Trophoblast cell (in vitro differentiated cells and primary cell): ENCODE measurements around the gene CDCA7.

Experiments used
- DNase-seq, 2 donors: peaks; one replicate each; pipeline ENCODE4 v3.0.0-alpha.2; 2016
- H2AFZ ChIP-seq: 2 replicates; pipeline ENCODE4 v1.6.1; 2013; ENCODE audit warnings: low read length, moderate library complexity, mild to moderate bottlenecking; ENCODE audit not compliant: insufficient read depth, poor library complexity
- H2AK5ac ChIP-seq: 2 replicates; pipeline ENCODE4 v1.6.1; 2013; ENCODE audit warnings: mild to moderate bottlenecking, low read length
- H2BK120ac ChIP-seq: 2 replicates; pipeline ENCODE4 v1.6.1; 2013; ENCODE audit warnings: low read length, mild to moderate bottlenecking, moderate library complexity; ENCODE audit not compliant: insufficient read depth, poor library complexity
- H2BK12ac ChIP-seq: 2 replicates; pipeline ENCODE4 v1.6.1; 2013; ENCODE audit warnings: mild to moderate bottlenecking, low read length, moderate library complexity
- H2BK5ac ChIP-seq: 2 replicates; pipeline ENCODE4 v1.6.1; 2013; ENCODE audit warnings: low read length, low read depth, moderate library complexity, mild to moderate bottlenecking; ENCODE audit not compliant: poor library complexity
- H3K14ac ChIP-seq: 2 replicates; pipeline ENCODE4 v1.6.1; 2013; ENCODE audit warnings: mild to moderate bottlenecking, low read length
- H3K18ac ChIP-seq: 2 replicates; pipeline ENCODE4 v1.6.1; 2013; ENCODE audit warnings: mild to moderate bottlenecking, low read length
- H3K23ac ChIP-seq: 2 replicates; pipeline ENCODE4 v1.6.1; 2013; ENCODE audit warnings: low read length
- H3K27ac ChIP-seq: 2 replicates; pipeline ENCODE4 v1.5.1; 2013; ENCODE audit warnings: low read depth, mild to moderate bottlenecking, inconsistent platforms, low read length, moderate library complexity
- H3K27me3 ChIP-seq: 2 replicates; pipeline ENCODE4 v1.6.1; 2013; ENCODE audit warnings: inconsistent platforms, mild to moderate bottlenecking, low read length, moderate library complexity; ENCODE audit not compliant: insufficient read depth
- H3K36me3 ChIP-seq, 2 experiments: 1 replicate in 1 of 2; 2 replicates in 1 of 2; pipeline ENCODE4 v1.6.1; 2013; ENCODE audit warnings: low read length in 2 of 2, mild to moderate bottlenecking in 2 of 2, moderate library complexity in 1 of 2; ENCODE audit not compliant: insufficient read depth in 2 of 2, control insufficient read depth in 1 of 2
- H3K4ac ChIP-seq: 2 replicates; pipeline ENCODE4 v1.6.1; 2013; ENCODE audit warnings: low read depth, mild to moderate bottlenecking, low read length, moderate library complexity
- H3K4me1 ChIP-seq, 2 experiments: 1 replicate in 1 of 2; 2 replicates in 1 of 2; pipeline ENCODE4 v1.6.1; 2013; ENCODE audit warnings: low read length in 2 of 2, mild to moderate bottlenecking in 2 of 2, moderate library complexity in 1 of 2; ENCODE audit not compliant: insufficient read depth in 2 of 2, control insufficient read depth in 1 of 2
- H3K4me2 ChIP-seq: 2 replicates; pipeline ENCODE4 v1.6.1; 2013; ENCODE audit warnings: inconsistent platforms, mild to moderate bottlenecking, low read length, moderate library complexity
- H3K4me3 ChIP-seq: 2 replicates; pipeline ENCODE4 v1.5.1; 2013; ENCODE audit warnings: mild to moderate bottlenecking, low read depth, low read length, inconsistent platforms
- H3K79me1 ChIP-seq: one replicate; pipeline ENCODE4 v1.6.1; 2013; ENCODE audit warnings: low read length
- H3K79me2 ChIP-seq: 2 replicates; pipeline ENCODE4 v1.6.1; 2013; ENCODE audit warnings: low read length, mild to moderate bottlenecking; ENCODE audit not compliant: control insufficient read depth, insufficient read depth, poor library complexity
- H3K9ac ChIP-seq: 2 replicates; pipeline ENCODE4 v1.6.1; 2013; ENCODE audit warnings: mild to moderate bottlenecking, low read length
- H3K9me3 ChIP-seq: 2 replicates; pipeline ENCODE4 v1.6.1; 2013; ENCODE audit warnings: low read depth, mild to moderate bottlenecking, control low read depth, inconsistent platforms, low read length; ENCODE audit not compliant: insufficient read depth
- H4K12ac ChIP-seq: 2 replicates; pipeline ENCODE4 v1.6.1; 2013; ENCODE audit warnings: low read depth, mild to moderate bottlenecking, low read length, moderate library complexity
- H4K8ac ChIP-seq: 2 replicates; pipeline ENCODE4 v1.6.1; 2013; ENCODE audit warnings: low read depth, mild to moderate bottlenecking, low read length, moderate library complexity
- H4K91ac ChIP-seq: one replicate; pipeline ENCODE4 v1.6.1; 2013; ENCODE audit warnings: low read depth, mild to moderate bottlenecking, low read length, moderate library complexity
- WGBS: extraction: QIAGEN DNeasy Blood & Tissue Kit; methylation state at CpG from one replicate; pipeline ENCODE4 v1.1.7; 2013; ENCODE audit warnings: missing lambda C conversion rate; ENCODE audit not compliant: insufficient read length, insufficient coverage; ENCODE audit errors: extremely low coverage; 5-methylcytosine and 5-hydroxymethylcytosine counted together

The CDCA7 gene

GRCh38 chr2:173311844-173312606, 42.6 kb upstream of the CDCA7 start:
- H2BK5ac ChIP-seq: no peak overlapping the region
- H3K4me1 ChIP-seq: no peaks in the 10 kb centered on the region
- no peak overlapping the region for H4K12ac ChIP-seq
- no peak overlapping the region for H4K91ac ChIP-seq
- no peak overlapping the region for H3K14ac ChIP-seq
- no peak overlapping the region for H3K9ac ChIP-seq
- H4K8ac ChIP-seq: no peak overlapping the region
- H3K27me3 ChIP-seq: no peaks in the 10 kb centered on the region
- no peaks in the 10 kb centered on the region for H3K79me1 ChIP-seq
- WGBS: no CpG with 5 or more reads among the region's 9 CpGs
- no peak overlapping the region for H3K4ac ChIP-seq
- H3K27ac ChIP-seq: no peak overlapping the region
- no peak overlapping the region for H2AFZ ChIP-seq
- no peak overlapping the region for H3K4me2 ChIP-seq
- no peak overlapping the region for H2BK120ac ChIP-seq
- no peak overlapping the region for H2AK5ac ChIP-seq
- no peak overlapping the region for H3K4me3 ChIP-seq
- H3K36me3 ChIP-seq: no peaks in the 10 kb centered on the region
- no peak overlapping the region for H3K18ac ChIP-seq
- H3K9me3 ChIP-seq: peaks cover 4% of the 10 kb centered on the region
- no peak overlapping the region for H3K23ac ChIP-seq
- no peaks in the 10 kb centered on the region for H3K79me2 ChIP-seq
- DNase-seq: no peak
- no peak overlapping the region for H2BK12ac ChIP-seq

GRCh38 chr2:173323371-173323770, 31.3 kb upstream of the CDCA7 start:
- H3K4ac ChIP-seq: no peak overlapping the region
- no peak overlapping the region for H2BK5ac ChIP-seq
- H2AFZ ChIP-seq: no peak overlapping the region
- no peak overlapping the region for H3K27ac ChIP-seq
- H4K12ac ChIP-seq: no peak overlapping the region
- no peak overlapping the region for H4K8ac ChIP-seq
- H3K9ac ChIP-seq: no peak overlapping the region
- H3K23ac ChIP-seq: no peak overlapping the region
- H2AK5ac ChIP-seq: no peak overlapping the region
- no peak overlapping the region for H3K18ac ChIP-seq
- H3K79me2 ChIP-seq: no peaks in the 10 kb centered on the region
- H3K14ac ChIP-seq: no peak overlapping the region
- no peaks in the 10 kb centered on the region for H3K9me3 ChIP-seq
- no CpG with 5 or more reads among the region's 6 CpGs for WGBS
- no peak overlapping the region for H3K4me2 ChIP-seq
- no peaks in the 10 kb centered on the region for H3K4me1 ChIP-seq
- DNase-seq: no peak
- H3K27me3 ChIP-seq: no peaks in the 10 kb centered on the region
- no peak overlapping the region for H2BK120ac ChIP-seq
- H2BK12ac ChIP-seq: no peak overlapping the region
- H3K79me1 ChIP-seq: no peaks in the 10 kb centered on the region
- no peak overlapping the region for H3K4me3 ChIP-seq
- H3K36me3 ChIP-seq: no peaks in the 10 kb centered on the region
- H4K91ac ChIP-seq: no peak overlapping the region

- Histone ChIP-seq H3K18ac (no peak overlapping the region), H2BK120ac (no peak overlapping the region), H3K4ac (no peak overlapping the region), H3K9ac (no peak overlapping the region), H2AK5ac (no peak overlapping the region), H2BK5ac (no peak overlapping the region), H3K4me2 (no peak overlapping the region), H3K14ac (no peak overlapping the region), H3K79me1 (no peaks in the 10 kb centered on the region), H4K91ac (no peak overlapping the region), H3K79me2 (no peaks in the 10 kb centered on the region), H3K36me3 (no peaks in the 10 kb centered on the region), H3K27ac (no peak overlapping the region), H3K4me1 (no peaks in the 10 kb centered on the region), H4K8ac (no peak overlapping the region), H4K12ac (no peak overlapping the region), H3K23ac (no peak overlapping the region), H2BK12ac (no peak overlapping the region), H2AFZ (no peak overlapping the region), H3K4me3 (no peak overlapping the region), H3K27me3 (no peaks in the 10 kb centered on the region), H3K9me3 (peaks cover 2% of the 10 kb centered on the region)
- DNase-seq: peak; percentile 27 to 83
- no CpG with 5 or more reads among the region's 1 CpG for WGBS
Measured at GRCh38 chr2:173326806-173327205, 27.9 kb upstream of the CDCA7 start.

- no peak overlapping the region for H4K91ac ChIP-seq
- no peak overlapping the region for H4K8ac ChIP-seq
- peaks cover 2% of the 10 kb centered on the region for H3K9me3 ChIP-seq
- H2AK5ac ChIP-seq: no peak overlapping the region
- no peaks in the 10 kb centered on the region for H3K79me2 ChIP-seq
- no peak overlapping the region for H3K4me2 ChIP-seq
- H3K4ac ChIP-seq: no peak overlapping the region
- H3K4me3 ChIP-seq: no peak overlapping the region
- H3K9ac ChIP-seq: no peak overlapping the region
- no CpG with 5 or more reads among the region's 5 CpGs for WGBS
- no peak overlapping the region for H2AFZ ChIP-seq
- H3K18ac ChIP-seq: no peak overlapping the region
- no peak overlapping the region for H3K27ac ChIP-seq
- H3K23ac ChIP-seq: no peak overlapping the region
- DNase-seq: peak; percentile 89 to 96
- H3K36me3 ChIP-seq: no peaks in the 10 kb centered on the region
- H3K4me1 ChIP-seq: no peaks in the 10 kb centered on the region
- no peak overlapping the region for H2BK12ac ChIP-seq
- no peaks in the 10 kb centered on the region for H3K79me1 ChIP-seq
- H3K14ac ChIP-seq: no peak overlapping the region
- H2BK5ac ChIP-seq: no peak overlapping the region
- no peak overlapping the region for H4K12ac ChIP-seq
- no peak overlapping the region for H2BK120ac ChIP-seq
- no peaks in the 10 kb centered on the region for H3K27me3 ChIP-seq
Measured at GRCh38 chr2:173327421-173327820, 27.3 kb upstream of the CDCA7 start.
